ENCODE measurements around the gene LHFPL2. TPM values are rescaled to one million over a fixed set of nuclear protein-coding genes. Genes with fewer than 3 reads are reported as not detected.
A peak's percentile ranks its signal among the peaks of the same experiment; 100 is the strongest.
"Not testable (repeated sequence)": the region's sequence is repeated elsewhere in the genome, so short reads cannot be mapped to it uniquely, and the experiment has no call there.

LHFPL2 gene
- total RNA-seq: 33.1 and 39.0 TPM in 2 replicates

- H3K36me3 ChIP-seq (ENCODE audit: control insufficient read depth, insufficient read depth, low read length): no peaks in the 10 kb centered on the region
- peak within 1 kb of the TSS; percentile 87 for H3K4me3 ChIP-seq (ENCODE audit: low read depth, low read length)
- DNase-seq (ENCODE audit: low read depth): no peak
- TF ChIP-seq, protein P1, sequence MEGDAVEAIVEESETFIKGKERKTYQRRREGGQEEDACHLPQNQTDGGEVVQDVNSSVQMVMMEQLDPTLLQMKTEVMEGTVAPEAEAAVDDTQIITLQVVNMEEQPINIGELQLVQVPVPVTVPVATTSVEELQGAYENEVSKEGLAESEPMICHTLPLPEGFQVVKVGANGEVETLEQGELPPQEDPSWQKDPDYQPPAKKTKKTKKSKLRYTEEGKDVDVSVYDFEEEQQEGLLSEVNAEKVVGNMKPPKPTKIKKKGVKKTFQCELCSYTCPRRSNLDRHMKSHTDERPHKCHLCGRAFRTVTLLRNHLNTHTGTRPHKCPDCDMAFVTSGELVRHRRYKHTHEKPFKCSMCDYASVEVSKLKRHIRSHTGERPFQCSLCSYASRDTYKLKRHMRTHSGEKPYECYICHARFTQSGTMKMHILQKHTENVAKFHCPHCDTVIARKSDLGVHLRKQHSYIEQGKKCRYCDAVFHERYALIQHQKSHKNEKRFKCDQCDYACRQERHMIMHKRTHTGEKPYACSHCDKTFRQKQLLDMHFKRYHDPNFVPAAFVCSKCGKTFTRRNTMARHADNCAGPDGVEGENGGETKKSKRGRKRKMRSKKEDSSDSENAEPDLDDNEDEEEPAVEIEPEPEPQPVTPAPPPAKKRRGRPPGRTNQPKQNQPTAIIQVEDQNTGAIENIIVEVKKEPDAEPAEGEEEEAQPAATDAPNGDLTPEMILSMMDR (IDR thresholded peaks at IDR 0.05; ENCODE audit: insufficient read depth, low read length, poor library complexity, severe bottlenecking): no peak
- H3K27me3 ChIP-seq (ENCODE audit: control insufficient read depth, insufficient read depth, low read length): no peaks in the 10 kb centered on the region
Observed at GRCh38 chr5:78648359-78649210, at the start of gene LHFPL2. LHFPL2 (minus strand) TSS chr5:78648772; CDS start chr5:78510213, 138,559 bp downstream.

GRCh38 chr5:78696637-78697036 lies 48.1 kb upstream of the LHFPL2 start:
- DNase-seq (ENCODE audit: low read depth): no peak
- Histone ChIP-seq H3K4me3 (ENCODE audit: low read depth, low read length) (no peak overlapping the region), H3K27me3 (ENCODE audit: control insufficient read depth, insufficient read depth, low read length) (no peaks in the 10 kb centered on the region), H3K36me3 (ENCODE audit: control insufficient read depth, insufficient read depth, low read length) (no peaks in the 10 kb centered on the region)
- TF ChIP-seq, protein P1 (IDR thresholded peaks at IDR 0.05; ENCODE audit: insufficient read depth, low read length, poor library complexity, severe bottlenecking): no peak

- not testable (repeated sequence) for DNase-seq (ENCODE audit: low read depth); H3K27me3 ChIP-seq (ENCODE audit: control insufficient read depth, insufficient read depth, low read length); H3K36me3 ChIP-seq (ENCODE audit: control insufficient read depth, insufficient read depth, low read length); H3K4me3 ChIP-seq (ENCODE audit: low read depth, low read length)
Observed at GRCh38 chr5:78696052-78696451, 47.5 kb upstream of the LHFPL2 start.

- H3K27me3 ChIP-seq (ENCODE audit: control insufficient read depth, insufficient read depth, low read length): no peaks in the 10 kb centered on the region
Observed at GRCh38 chr5:78693339-78693738, 44.8 kb upstream of the LHFPL2 start.

DNA sequence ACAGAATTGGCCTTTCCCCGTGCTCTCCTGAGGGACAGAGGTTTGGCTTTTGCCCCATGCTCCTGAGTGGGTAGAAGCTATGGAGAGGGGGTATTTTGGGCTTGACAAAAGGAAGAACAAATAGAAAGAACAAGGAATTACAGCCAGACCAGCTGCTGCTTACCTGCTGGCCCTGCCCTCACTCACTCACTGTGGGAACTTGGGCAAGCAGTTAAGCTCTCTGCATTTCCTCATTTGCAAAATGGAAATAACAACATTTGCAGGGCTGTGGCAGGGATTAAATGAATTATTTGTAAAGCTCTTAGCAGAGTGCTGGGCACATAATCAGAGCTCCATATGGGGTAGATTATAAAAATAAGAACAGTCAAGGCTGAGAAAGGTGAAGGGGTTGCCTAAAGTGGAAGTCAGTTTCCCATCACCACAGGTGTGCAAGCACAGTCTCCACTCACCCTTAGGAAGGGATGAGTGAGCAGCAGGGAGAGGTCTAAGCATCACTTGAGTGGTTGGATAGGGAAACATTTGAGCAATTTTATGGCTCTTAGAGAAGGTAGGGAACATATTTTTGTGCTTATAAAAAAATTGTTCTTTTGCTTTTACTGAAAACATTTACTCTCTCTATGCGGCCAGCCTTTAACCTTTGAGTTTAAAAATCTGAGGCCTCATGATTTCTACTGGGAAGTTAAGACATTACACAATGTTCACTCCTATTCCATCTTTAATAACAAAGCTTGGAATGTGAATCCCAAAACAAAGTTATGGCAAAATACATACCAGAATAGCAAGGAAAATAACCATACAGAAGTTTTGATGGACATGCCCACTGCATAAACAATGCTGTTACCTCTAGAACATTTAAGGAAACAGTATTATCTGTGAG lies 42.8 kb upstream of the LHFPL2 start:
- H3K36me3 ChIP-seq (ENCODE audit: control insufficient read depth, insufficient read depth, low read length): no peaks in the 10 kb centered on the region
- no peak for DNase-seq (ENCODE audit: low read depth)
- TF ChIP-seq, protein P1 (IDR thresholded peaks at IDR 0.05; ENCODE audit: insufficient read depth, low read length, poor library complexity, severe bottlenecking): no peak
- no peaks in the 10 kb centered on the region for H3K27me3 ChIP-seq (ENCODE audit: control insufficient read depth, insufficient read depth, low read length)
- H3K4me3 ChIP-seq (ENCODE audit: low read depth, low read length): no peak overlapping the region

More at GRCh38 chr5:78693339-78693738, 44.8 kb upstream of the LHFPL2 start:
- TF ChIP-seq, protein P1 (IDR thresholded peaks at IDR 0.05; ENCODE audit: insufficient read depth, low read length, poor library complexity, severe bottlenecking): no peak
- H3K36me3 ChIP-seq (ENCODE audit: control insufficient read depth, insufficient read depth, low read length): no peaks in the 10 kb centered on the region
- H3K4me3 ChIP-seq (ENCODE audit: low read depth, low read length): no peak overlapping the region
- DNase-seq (ENCODE audit: low read depth): no peak
